Activated naive CD4-positive, alpha-beta T cell treated with Interleukin-2 at 50 U/mL for 16 hours (primary cell): ENCODE results near the gene ARRDC2.
"Not testable (repeated sequence)": the region's sequence is repeated elsewhere in the genome, so short reads cannot be mapped to it uniquely, and the experiment has no call there.

Experiments used
- DNase-seq: peaks from one replicate; pipeline ENCODE4 v3.0.0-alpha.2; 2020

ARRDC2 gene

GRCh38 chr19:17993076-17993813 lies 14.7 kb upstream of the ARRDC2 start:
- no peak for DNase-seq

- peak; percentile 89 for DNase-seq
Observed at GRCh38 chr19:17996826-17997316, 11.1 kb upstream of the ARRDC2 start.

DNA sequence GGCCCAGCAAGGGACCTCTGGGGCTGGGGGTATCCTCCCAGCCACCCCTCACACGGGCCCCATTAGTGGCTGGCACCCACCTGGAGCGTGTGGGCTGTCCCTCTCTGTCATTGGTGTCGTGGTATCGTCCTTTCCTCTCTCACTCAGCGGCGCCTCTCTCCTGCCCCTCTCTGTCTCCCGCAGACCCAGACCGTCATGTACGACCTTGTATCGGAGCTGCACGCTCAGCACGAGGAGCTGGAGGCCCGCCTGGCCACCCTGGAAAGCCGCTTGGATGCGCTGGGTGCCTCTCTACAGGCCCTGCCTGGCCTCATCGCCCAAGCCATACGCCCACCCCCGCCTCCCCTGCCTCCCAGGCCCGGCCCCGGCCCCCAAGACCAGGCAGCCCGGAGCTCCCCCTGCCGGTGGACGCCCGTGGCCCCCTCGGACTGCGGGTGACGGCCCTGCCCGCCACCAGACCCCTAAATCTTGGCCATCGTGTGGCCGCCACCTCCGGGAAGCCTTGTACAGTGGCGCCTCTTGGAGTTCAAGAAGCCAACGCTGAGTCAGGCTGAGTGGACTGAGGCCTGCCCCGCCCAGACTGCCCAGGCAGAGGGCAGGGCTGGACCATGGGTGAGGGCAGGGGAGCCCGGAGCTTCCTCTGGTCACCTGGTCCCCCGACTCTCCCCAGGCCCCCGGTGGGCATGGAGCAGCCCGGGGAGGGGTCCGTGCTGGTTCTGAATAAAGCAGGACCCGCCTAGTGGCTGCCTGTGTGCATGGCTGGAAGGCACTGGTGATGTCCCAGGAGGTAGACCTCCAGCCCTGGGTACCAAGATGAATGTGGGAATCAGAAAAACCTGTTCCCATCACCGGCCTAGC lies 9.8 kb upstream of the ARRDC2 start:
- no peak for DNase-seq

- no peak for DNase-seq
Observed at GRCh38 chr19:17998827-17999150, 9.2 kb upstream of the ARRDC2 start.

- DNase-seq = no peak
Observed at GRCh38 chr19:17999684-18000479, 8.1 kb upstream of the ARRDC2 start.

GRCh38 chr19:18000480-18000914 lies 7.5 kb upstream of the ARRDC2 start:
- no peak for DNase-seq

DNA sequence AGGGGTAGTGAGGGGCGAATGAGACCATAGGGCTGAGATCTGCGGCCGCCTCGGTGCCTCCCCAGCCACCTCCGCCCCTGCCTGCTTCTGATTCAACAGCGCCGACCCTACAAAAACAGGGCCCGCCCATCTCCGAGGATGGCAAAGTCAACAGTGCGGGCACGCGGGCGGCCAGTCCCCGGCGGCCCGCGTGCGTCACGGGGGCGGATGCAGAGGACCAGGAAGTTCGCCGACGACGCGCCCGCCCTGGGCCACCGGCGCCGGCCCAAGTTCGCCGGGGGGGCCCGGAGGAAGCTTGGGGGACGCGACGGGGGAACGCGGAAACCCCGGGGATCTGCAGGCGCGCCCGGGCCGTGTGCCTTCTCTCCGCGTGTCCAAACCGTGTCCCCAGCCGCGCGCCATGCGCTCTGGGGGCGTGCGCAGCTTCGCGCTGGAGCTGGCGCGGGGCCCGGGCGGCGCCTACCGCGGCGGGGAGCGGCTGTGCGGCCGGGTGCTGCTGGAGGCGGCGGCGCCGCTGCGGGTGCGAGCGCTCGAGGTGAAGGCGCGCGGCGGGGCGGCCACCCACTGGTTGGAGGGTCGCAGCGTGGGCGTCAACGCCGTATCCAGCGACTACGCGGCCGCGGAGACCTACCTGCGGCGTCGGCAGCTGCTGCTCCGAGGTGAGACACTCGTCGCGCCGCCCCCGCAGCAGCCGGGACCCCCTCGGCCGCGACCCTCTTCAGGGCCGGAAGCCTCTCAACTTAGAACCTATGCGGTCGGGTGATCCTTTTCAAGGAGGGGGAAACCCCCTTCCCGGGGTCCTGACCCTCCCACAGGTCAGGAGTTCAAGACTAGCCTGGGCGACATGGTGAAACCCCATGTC lies 6.8 kb upstream of the ARRDC2 start:
- peak; percentile 91 for DNase-seq

DNA sequence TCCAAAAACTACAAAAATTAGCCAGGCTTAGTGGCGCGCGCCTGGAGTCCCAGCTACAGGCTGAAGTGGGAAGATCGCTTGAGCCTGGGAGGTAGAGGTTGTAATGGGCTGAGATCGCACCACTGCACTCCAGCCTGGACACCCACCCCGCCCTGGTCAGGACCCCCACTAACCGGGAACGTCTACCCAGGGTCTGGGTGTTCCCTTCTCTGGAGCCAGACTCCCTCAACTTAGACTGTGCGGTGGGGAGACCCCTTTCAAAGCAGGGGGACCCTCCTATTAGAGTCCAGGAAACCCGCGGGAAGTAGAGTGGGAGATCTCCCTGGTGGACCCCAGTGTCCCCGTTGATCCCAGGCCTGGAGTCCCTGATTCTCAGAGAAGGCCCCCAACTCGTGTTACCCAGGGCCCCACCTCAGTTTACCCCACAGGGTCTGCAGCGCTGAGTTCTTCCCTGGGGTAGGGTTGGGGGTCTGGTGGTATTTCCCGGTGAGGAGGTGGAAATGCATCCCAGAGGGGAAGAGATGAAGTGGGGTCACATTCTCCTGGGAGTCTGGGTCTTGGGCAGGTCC lies 6.1 kb upstream of the ARRDC2 start:
- no peak for DNase-seq

- DNase-seq = no peak
Observed at GRCh38 chr19:18002347-18002850, 5.6 kb upstream of the ARRDC2 start.

DNA sequence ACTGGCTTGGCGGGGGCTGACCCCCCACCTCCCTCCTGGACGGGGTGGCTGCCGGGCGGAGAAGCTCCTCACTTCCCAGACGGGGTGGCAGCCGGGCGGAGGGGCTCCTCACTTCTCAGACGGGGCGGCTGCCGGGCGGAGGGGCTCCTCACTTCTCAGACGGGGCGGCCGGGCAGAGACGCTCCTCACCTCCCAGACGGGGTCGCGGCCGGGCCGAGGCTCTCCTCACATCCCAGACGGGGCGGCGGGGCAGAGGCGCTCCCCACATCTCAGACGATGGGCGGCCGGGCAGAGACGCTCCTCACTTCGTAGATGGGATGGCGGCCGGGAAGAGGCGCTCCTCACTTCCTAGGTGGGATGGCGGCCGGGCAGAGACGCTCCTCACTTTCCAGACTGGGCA lies 2.2 kb upstream of the ARRDC2 start:
- DNase-seq = not testable (repeated sequence)

DNA sequence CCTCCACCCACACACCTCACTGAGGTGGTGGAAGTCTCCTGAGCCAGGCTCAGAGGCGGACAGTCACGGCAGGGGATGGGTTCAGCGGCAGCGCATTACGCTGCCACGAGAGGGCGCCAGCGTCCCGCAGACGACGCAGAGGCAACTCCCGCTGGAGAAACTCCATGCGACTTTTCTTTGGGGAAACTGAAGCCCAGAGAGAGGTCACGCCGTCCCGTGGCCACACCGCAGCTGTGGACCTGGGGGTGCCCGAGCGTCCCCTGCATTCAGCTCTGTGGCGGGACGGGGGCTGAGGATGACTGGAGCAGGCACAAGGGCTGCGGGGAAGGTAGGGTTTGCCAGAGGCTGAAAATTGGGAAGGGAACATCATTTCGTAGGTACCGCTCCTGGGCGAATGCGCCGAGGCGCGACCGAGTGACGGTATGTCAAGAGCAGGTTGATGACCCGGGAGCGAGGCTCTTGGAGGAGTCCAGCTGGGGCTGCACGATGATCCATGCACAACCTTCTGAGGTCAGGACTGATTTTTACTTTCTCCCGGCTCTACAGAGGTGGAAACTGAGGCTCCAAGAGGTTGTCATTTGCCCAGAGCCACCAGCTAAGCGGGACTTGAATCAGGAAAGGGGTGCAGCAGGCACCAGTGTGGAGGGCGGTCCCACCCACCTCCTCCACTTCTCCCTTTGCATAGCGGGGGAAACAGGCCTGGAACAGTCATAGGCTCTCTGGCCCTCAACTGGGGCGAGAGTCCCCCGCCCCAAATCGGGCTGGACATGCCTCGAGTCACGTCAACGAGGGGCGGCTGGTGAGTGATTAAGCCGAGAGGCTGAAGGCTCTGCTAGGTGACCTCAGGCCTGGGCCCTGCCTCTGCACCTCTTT lies 690 bp upstream of the ARRDC2 start:
- DNase-seq = peak; percentile 82

GRCh38 chr19:18008814-18009213 lies 844 bp downstream of the ARRDC2 start:
- no peak for DNase-seq

DNA sequence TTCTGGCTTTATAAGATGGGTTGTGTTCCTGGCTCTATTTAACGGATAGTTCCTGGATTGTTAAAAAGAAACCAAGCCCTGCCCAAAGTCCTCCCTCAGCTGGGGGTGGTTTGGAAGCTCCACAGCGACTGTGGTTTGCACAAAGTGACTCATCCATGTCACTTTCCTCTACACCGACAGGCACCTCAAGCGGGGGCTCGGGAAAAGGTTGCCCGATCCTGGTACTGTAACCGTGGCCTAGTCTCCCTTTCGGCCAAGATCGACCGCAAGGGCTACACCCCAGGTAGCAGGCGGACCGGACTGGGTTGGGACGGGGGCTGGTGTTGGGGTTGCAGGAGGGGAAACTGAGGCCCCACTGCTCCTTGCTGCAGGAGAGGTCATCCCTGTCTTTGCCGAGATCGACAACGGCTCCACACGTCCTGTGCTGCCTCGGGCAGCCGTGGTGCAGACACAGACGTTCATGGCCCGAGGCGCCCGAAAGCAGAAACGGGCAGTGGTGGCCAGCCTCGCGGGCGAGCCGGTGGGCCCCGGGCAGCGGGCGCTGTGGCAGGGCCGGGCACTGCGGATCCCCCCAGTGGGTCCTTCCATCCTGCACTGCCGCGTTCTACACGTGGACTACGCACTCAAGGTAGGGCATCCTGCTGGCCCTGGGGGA lies 1.6 kb downstream of the ARRDC2 start:
- peak; percentile 43 for DNase-seq

DNA sequence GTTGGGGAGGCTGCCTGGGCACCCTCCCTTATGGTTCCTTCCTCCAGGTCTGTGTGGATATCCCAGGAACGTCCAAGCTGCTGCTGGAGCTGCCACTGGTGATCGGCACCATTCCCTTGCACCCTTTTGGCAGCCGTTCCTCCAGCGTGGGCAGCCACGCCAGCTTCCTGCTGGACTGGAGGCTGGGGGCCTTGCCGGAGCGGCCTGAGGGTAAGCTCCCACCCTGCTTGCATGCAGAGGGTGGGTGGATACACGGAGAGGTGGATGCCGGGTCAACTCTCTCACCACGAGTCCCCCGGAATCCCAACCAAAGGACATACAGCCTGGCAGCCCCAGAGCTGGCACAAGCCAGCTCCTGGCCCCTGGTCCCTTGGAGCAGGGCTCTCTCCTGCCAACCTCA lies 2.2 kb downstream of the ARRDC2 start:
- DNase-seq = no peak

- no peak for DNase-seq
Observed at GRCh38 chr19:18013210-18014111, 5.5 kb downstream of the ARRDC2 start.

DNA sequence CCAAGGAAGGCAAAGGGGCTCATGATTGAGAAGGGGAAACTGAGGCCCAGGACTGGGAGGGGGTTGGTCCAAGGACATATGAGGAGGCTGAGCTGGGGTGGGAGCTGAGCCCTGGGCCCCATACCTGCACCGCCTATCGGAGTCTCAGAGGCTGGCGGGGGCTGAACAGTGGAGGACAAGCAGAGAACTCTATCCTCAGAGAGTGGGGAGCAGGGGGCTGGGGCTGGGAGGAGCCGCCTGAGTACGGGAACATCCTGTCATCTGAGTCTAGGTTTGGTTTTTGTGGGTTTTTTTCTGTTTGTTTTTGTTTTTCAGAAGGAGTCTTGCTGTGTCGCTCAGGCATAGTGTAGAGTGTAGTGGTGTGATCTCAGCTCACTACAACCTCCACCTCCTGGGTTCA lies 6.2 kb downstream of the ARRDC2 start:
- peak; percentile 48 for DNase-seq

DNA sequence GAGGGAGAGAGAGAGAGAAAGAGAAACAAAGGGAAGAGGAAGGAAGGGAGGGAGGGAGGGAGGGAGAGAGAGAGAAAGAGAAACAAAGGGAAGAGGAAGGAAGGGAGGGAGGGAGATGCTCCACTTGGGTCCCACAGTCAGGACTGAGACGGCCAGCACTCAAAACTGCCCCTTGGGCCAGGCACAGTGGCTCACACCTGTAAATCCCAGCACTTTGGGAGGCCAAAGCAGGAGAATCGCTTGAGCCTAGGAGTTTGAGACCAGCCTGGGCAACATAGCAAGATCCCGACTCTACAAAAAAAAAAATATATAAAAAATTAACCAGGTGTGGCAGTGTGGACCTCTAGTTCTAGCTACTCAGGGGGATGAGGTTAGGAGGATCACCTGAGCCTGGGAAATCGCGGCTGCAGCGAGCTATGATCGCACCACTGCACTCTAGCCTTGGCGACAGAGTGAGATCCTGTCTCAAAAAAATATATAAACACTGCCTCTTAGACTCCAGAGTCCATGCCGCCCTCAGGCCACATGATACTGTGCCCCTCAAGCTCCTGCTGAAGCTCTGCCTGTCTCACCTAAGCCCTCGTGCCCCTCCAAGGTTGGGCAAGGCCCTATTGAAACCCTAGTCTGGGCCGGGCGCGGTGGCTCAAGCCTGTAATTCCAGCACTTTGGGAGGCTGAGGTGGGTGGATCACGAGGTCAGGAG lies 8.4 kb downstream of the ARRDC2 start:
- no peak for DNase-seq
